ENCODE measurements around the gene THADA. TPM values are rescaled to one million over a fixed set of nuclear protein-coding genes. Genes with fewer than 3 reads are reported as not detected.
A peak's percentile ranks its signal among the peaks of the same experiment; 100 is the strongest.
"Not testable (repeated sequence)": the region's sequence is repeated elsewhere in the genome, so short reads cannot be mapped to it uniquely, and the experiment has no call there.

THADA gene
- total RNA-seq, 1 donor from 2014 or later = 51.4 TPM

GRCh38 chr2:43610361-43610760 lies 14.5 kb upstream of the THADA start:
- no peaks in the 10 kb centered on the region for H3K36me3 Mint-ChIP-seq (ENCODE audit: low read depth)
- H3K9me3 Mint-ChIP-seq = no peaks in the 10 kb centered on the region
- no peak overlapping the region for H3K4me3 Mint-ChIP-seq
- no peaks in the 10 kb centered on the region for H3K4me1 Mint-ChIP-seq
- ChIA-PET POLR2A (interaction anchor here (1.3 kb wide), 1 partner anchor 14 kb away, joined by 9 read pairs; the partner anchor contains the start of gene THADA), CTCF (interaction anchor here (0.5 to 3.0 kb wide), 5 partner anchors 14 to 814 kb away, joined by 3 to 11 read pairs (median 5); partner anchors contain the start of gene THADA)
- no peak for ATAC-seq (ENCODE audit: low read depth)
- no peak overlapping the region for H3K27ac Mint-ChIP-seq
- TF ChIP-seq CTCF (IDR thresholded peaks at IDR 0.05) = no peak
- DNase-seq = no peak
- intact Hi-C loops (cut with micrococcal nuclease) = loop anchor here (5.0 kb wide), 1 partner anchor 267 kb away; no protein-coding TSS in a partner anchor
- peaks cover 4% of the 10 kb centered on the region for H3K27me3 Mint-ChIP-seq

DNA sequence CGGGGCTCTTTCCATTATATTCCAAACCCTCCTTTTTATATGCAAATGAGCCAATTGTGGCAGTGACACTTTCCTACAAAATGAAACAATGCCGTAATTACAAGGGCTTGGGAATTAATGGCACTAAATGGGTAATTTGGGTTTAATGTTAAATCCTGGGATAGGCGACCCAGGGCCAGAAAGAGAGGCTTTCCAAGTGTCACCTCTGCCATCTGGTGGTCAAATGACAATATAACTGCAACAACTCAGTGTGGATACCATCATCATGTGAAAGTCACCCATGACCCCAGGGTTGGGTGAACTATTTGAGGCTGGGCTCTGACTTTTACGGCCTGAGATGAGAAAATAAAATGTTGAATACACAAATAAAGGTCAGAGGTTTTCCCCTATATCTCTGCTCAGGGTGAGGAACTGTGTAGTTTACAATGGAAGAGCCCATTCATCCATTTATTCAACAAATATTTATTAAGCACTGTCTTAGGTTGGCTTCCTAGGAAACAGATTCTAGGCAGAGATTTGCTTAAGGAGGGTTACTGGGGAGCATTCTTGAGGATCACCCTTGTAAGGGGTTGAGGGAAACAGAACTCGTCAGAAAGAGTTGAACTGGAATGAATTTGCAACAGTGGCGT lies 13.6 kb upstream of the THADA start:
- peaks cover 2% of the 10 kb centered on the region for H3K27me3 Mint-ChIP-seq
- CTCF ChIA-PET = interaction anchor here (0.7 to 2.5 kb wide), 6 partner anchors 13 to 814 kb away, joined by 3 to 11 read pairs (median 4); partner anchors contain the start of gene THADA
- no peak overlapping the region for H3K27ac Mint-ChIP-seq
- H3K4me1 Mint-ChIP-seq = no peaks in the 10 kb centered on the region
- no peaks in the 10 kb centered on the region for H3K9me3 Mint-ChIP-seq
- intact Hi-C loops (cut with micrococcal nuclease) = loop anchor here (1.0 kb wide), 3 partner anchors 662 to 780 kb away; no protein-coding TSS in a partner anchor
- POLR2A ChIA-PET = interaction anchor here (1.3 kb wide), 1 partner anchor 13 kb away, joined by 9 read pairs; the partner anchor contains the start of gene THADA
- H3K36me3 Mint-ChIP-seq (ENCODE audit: low read depth) = no peaks in the 10 kb centered on the region
- TF ChIP-seq CTCF (IDR thresholded peaks at IDR 0.05) = no peak
- peak; percentile 73 for ATAC-seq (ENCODE audit: low read depth)
- no peak overlapping the region for H3K4me3 Mint-ChIP-seq
- no peak for DNase-seq

- ChIA-PET POLR2A (interaction anchor here (1.7 kb wide), 1 partner anchor 10 kb away, joined by 4 read pairs; the partner anchor contains the start of gene THADA), CTCF (interaction anchor here (0.8 to 2.2 kb wide), 2 partner anchors 9 to 22 kb away, joined by 3 to 11 read pairs; partner anchors contain the start of gene THADA)
- no peaks in the 10 kb centered on the region for H3K36me3 Mint-ChIP-seq (ENCODE audit: low read depth)
- no peak for DNase-seq
- ATAC-seq (ENCODE audit: low read depth) = no peak
- no peak for TF ChIP-seq CTCF (IDR thresholded peaks at IDR 0.05)
- intact Hi-C loops (cut with micrococcal nuclease) = no loop called here
- H3K9me3 Mint-ChIP-seq = no peaks in the 10 kb centered on the region
- no peak overlapping the region for H3K27ac Mint-ChIP-seq
- no peaks in the 10 kb centered on the region for H3K4me1 Mint-ChIP-seq
- H3K4me3 Mint-ChIP-seq = no peak overlapping the region
- peaks cover 2% of the 10 kb centered on the region for H3K27me3 Mint-ChIP-seq
Measured at GRCh38 chr2:43605851-43606250, 10.0 kb upstream of the THADA start.

DNA sequence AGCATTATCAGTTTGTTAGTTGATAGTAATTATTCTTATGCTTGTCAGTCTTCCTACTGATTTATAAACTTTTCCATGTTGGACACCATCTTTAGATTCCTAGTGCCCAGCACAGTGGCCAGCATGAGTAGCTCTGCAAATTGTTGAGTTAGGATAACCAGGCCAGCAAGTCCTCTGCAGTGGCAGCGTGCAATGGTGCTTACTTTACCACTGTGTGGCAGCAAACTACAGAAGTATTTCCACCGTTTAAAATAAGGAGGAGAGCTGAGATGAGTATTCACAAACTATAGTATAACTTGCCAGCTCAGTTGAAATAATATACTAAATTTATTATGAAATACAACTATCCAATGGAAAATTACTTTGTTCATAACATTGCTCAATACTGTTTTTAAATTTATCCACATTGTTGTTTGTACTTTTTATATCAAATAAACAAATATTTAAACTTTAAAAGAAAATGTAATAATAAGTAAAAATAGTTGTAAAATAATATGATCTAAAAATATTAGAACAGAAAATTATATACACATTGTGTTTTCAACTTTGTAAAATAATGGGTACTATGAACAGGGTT lies 9.3 kb upstream of the THADA start:
- intact Hi-C loops (cut with micrococcal nuclease) = no loop called here
- Mint-ChIP-seq H3K27ac (no peak overlapping the region), H3K9me3 (no peaks in the 10 kb centered on the region), H3K36me3 (ENCODE audit: low read depth) (no peaks in the 10 kb centered on the region), H3K27me3 (peaks cover 2% of the 10 kb centered on the region), H3K4me1 (no peaks in the 10 kb centered on the region), H3K4me3 (no peak overlapping the region)
- ATAC-seq (ENCODE audit: low read depth) (no peak), DNase-seq (no peak)
- TF ChIP-seq CTCF (IDR thresholded peaks at IDR 0.05) = no peak
- CTCF ChIA-PET = interaction anchor here (0.8 to 2.2 kb wide), 2 partner anchors 9 to 21 kb away, joined by 3 to 11 read pairs; partner anchors contain the start of gene THADA
- POLR2A ChIA-PET = interaction anchor here (1.7 kb wide), 1 partner anchor 9 kb away, joined by 4 read pairs; the partner anchor contains the start of gene THADA

GRCh38 chr2:43604674-43605073 lies 8.8 kb upstream of the THADA start:
- Mint-ChIP-seq H3K4me3 (no peak overlapping the region), H3K27me3 (peaks cover 2% of the 10 kb centered on the region), H3K27ac (no peak overlapping the region), H3K9me3 (no peaks in the 10 kb centered on the region), H3K4me1 (no peaks in the 10 kb centered on the region), H3K36me3 (ENCODE audit: low read depth) (no peaks in the 10 kb centered on the region)
- no peak for TF ChIP-seq CTCF (IDR thresholded peaks at IDR 0.05)
- ATAC-seq (ENCODE audit: low read depth) (no peak), DNase-seq (no peak)
- CTCF ChIA-PET = interaction anchor here (2.2 kb wide), 1 partner anchor 8 kb away, joined by 11 read pairs; the partner anchor contains the start of gene THADA
- POLR2A ChIA-PET = interaction anchor here (0.7 kb wide), 1 partner anchor 30 kb away, joined by 4 read pairs; no protein-coding TSS in a partner anchor
- intact Hi-C loops (cut with micrococcal nuclease) = no loop called here

DNA sequence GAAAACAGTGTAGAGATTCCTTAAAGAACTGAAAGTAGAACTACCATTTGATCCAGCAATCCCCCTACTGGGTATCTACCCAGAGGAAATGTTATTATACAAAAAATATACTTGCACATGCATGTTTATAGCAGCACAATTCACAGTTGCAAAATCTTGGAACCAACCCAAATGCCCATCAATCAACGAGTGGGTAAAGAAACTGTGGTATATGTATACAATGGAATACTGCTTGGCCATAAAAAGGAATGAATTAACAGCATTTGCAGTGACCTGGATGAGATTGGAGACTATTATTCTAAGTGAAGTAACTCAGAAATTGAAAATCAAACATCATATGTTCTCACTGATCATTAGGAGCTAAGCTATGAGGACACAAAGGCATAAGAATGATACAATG lies 4.8 kb upstream of the THADA start:
- H3K36me3 Mint-ChIP-seq (ENCODE audit: low read depth); intact Hi-C loops (cut with micrococcal nuclease); H3K27me3 Mint-ChIP-seq; ATAC-seq (ENCODE audit: low read depth); POLR2A ChIA-PET; H3K4me3 Mint-ChIP-seq; CTCF ChIA-PET; H3K27ac Mint-ChIP-seq; H3K9me3 Mint-ChIP-seq; DNase-seq: not testable (repeated sequence)
- H3K4me1 Mint-ChIP-seq = peaks cover 10% of the 10 kb centered on the region

All from activated B cell treated with CpG ODN at 0.5 μM for 24 hours (primary cell).